LHCN-M2 (cell line): ENCODE data around the gene TMEM81. TPM values are rescaled to one million over a fixed set of nuclear protein-coding genes. Genes with fewer than 3 reads are reported as not detected.

Source experiments
- DNase-seq: peaks from one replicate; pipeline ENCODE4 v3.0.0-alpha.2; 2012; ENCODE audit warnings: low read depth
- total RNA-seq: library from RNA; depleted of rRNA; stranded (reverse); fragments of >200 nt; gene quantifications from 2 replicates; pipeline ENCODE4 v1.2.3, GENCODE V29; 2014

The TMEM81 gene
- total RNA-seq, 1 experiment from 2014 or later: 1.4 TPM

- DNase-seq: no peak
Observed at GRCh38 chr1:205059660-205060059, 24.6 kb downstream of the TMEM81 start.

- DNase-seq: no peak
Observed at GRCh38 chr1:205058853-205059252, 25.4 kb downstream of the TMEM81 start.

GRCh38 chr1:205057808-205058575 is 26.3 kb downstream of the TMEM81 start:
- DNase-seq: no peak

- no peak for DNase-seq
Observed at GRCh38 chr1:205056956-205057568, 27.2 kb downstream of the TMEM81 start.

GRCh38 chr1:205056188-205056611 is 28.1 kb downstream of the TMEM81 start:
- DNase-seq: no peak

GRCh38 chr1:205054013-205054412 is 30.2 kb downstream of the TMEM81 start:
- DNase-seq: no peak

- DNase-seq: no peak
Observed at GRCh38 chr1:205053296-205053695, 31.0 kb downstream of the TMEM81 start.

- DNase-seq: no peak
Observed at GRCh38 chr1:205052690-205053089, 31.6 kb downstream of the TMEM81 start.

GRCh38 chr1:205049479-205049878 is 34.8 kb downstream of the TMEM81 start:
- DNase-seq: no peak

GRCh38 chr1:205048382-205048781 is 35.9 kb downstream of the TMEM81 start:
- DNase-seq: no peak

GRCh38 chr1:205047764-205048231 is 36.5 kb downstream of the TMEM81 start:
- DNase-seq: no peak

- no peak for DNase-seq
Observed at GRCh38 chr1:205046870-205047269, 37.4 kb downstream of the TMEM81 start.

GRCh38 chr1:205045146-205045545 is 39.1 kb downstream of the TMEM81 start:
- DNase-seq: no peak

- DNase-seq: no peak
Observed at GRCh38 chr1:205044741-205045140, 39.5 kb downstream of the TMEM81 start.

- DNase-seq: no peak
Observed at GRCh38 chr1:205043866-205044265, 40.4 kb downstream of the TMEM81 start.

GRCh38 chr1:205042911-205043806 is 41.1 kb downstream of the TMEM81 start, which contains the start of gene CNTN2:
CNTN2 (plus strand) TSS chr1:205043212; CDS start chr1:205053186, 9,974 bp downstream.
- no peak for DNase-seq

GRCh38 chr1:205041998-205042910 is 42.0 kb downstream of the TMEM81 start:
- DNase-seq: no peak

- DNase-seq: no peak
Observed at GRCh38 chr1:205041001-205041715, 43.1 kb downstream of the TMEM81 start.

GRCh38 chr1:205038132-205038786 is 46.0 kb downstream of the TMEM81 start:
- no peak for DNase-seq

- DNase-seq: no peak
Observed at GRCh38 chr1:205037539-205037938, 46.7 kb downstream of the TMEM81 start.
